ENCODE data around the gene TSHZ2.

The TSHZ2 gene

GRCh38 chr20:53168491-53168890 lies 196.3 kb downstream of the TSHZ2 start:
- DNase-seq (ENCODE audit: low spot score), result no peak

DNA sequence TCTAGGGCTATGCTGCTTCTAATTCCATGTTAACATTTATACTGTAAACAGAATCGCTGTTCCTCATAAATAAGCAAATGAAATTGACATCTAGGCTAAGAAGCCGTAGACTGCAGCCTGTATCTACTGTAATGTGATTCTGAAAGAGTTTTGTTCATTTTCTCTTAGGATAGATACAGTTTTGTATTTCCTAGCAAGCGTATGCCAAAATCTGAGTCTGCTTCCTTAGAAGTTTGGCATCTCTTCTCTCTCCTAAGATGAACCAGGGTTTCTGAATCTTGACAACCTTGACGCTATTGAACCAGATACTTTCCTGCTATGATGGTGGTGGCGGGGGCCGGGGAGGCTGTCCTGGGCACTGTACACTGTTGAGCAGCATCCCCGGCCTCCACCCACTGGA lies 198.0 kb downstream of the TSHZ2 start:
- no peak for DNase-seq (ENCODE audit: low spot score)

GRCh38 chr20:53171065-53171464 lies 198.9 kb downstream of the TSHZ2 start:
- no peak for DNase-seq (ENCODE audit: low spot score)

GRCh38 chr20:53174454-53174853 lies 202.3 kb downstream of the TSHZ2 start:
- no peak for DNase-seq (ENCODE audit: low spot score)

DNA sequence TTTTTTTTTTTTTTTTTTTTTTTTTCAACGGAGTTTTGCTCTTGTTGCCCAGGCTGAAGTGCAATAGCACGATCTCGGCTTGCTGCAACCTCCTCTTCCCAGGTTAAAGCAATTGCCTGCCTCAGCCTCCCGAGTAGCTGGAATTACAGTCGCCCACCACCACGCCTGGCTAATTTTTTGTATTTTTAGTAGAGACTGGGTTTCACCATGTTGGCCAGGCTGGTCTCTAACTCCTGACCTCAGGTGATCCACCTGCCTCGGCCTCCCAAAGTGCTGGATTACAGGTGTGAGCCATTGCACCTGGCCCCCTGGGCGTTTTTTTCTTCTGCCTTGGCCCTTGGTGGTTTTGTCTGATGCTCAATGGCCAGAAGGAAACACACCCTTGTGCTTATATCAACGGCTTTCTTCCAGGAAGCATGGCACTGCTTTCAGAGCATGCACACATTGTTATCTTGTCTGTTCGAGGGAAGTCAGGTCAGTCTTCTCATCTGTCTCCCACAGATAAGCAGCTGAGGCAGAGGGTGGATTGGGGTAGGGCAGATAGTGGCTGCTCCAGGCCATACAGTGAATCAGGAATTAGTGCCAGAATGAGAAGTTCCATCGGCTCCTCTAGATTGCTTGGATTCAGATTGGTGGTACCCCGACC lies 203.1 kb downstream of the TSHZ2 start:
- no peak for DNase-seq (ENCODE audit: low spot score)

DNA sequence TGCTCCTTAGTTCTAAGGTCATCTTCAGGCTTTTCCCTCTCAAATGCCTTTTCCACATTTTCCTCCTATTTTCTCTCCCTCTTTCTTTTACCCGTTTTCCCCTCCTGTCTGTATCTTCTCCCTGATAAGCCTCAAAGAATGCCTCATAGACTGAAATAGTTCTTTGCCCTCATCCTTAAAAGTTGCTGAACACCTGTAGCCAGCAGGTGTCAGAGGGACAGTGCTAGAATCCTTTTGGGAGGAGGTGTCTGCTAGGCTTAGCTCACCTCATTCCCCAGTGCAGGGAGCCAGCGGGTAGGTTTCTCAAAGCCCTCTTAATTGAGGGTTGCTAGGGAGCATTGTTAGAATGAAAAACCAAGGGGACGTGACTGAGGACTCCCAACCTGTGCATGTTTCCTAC lies 204.0 kb downstream of the TSHZ2 start:
- DNase-seq (ENCODE audit: low spot score), result no peak

DNA sequence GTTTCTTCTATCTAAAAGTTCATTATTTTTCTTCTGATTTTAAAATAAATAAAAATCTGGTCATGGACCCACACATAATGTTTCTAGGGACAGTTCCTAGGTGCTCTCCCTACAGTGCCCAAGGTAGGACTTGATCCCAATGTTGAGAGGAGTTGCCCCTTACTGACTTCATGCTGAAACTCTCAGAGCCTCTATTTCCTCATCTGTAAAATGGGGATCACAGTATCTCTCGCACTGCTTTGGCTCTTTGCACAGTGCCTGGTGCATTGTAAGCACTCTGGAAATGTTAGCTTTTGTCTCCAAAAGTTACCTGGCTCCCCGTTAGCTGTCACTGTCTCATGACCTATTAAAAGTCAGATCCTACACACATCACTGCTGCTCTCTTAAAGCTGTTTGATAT lies 205.5 kb downstream of the TSHZ2 start:
- DNase-seq (ENCODE audit: low spot score), result no peak

DNA sequence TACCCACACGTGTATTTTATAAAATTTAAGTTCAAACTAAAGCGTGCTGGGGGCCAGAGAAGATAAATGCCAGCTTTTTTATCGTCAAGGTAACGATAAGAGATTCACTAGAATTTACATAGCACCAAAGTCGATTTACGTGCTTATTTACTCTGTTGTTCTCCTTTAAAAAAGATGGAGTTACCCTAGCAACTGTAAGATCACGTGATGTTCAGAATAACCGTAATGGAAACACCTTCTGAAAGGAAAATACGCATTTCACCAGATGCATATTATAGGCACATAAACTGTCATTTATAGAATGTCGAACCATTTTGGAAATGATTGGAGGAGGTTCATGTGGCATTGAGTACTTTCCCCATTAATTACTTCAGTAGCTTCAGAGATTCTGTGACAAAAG lies 207.6 kb downstream of the TSHZ2 start:
- DNase-seq (ENCODE audit: low spot score), result no peak

GRCh38 chr20:53180928-53181362 lies 208.8 kb downstream of the TSHZ2 start:
- DNase-seq (ENCODE audit: low spot score), result no peak

- DNase-seq (ENCODE audit: low spot score), result no peak
Observed at GRCh38 chr20:53181866-53182376, 209.8 kb downstream of the TSHZ2 start.

DNA sequence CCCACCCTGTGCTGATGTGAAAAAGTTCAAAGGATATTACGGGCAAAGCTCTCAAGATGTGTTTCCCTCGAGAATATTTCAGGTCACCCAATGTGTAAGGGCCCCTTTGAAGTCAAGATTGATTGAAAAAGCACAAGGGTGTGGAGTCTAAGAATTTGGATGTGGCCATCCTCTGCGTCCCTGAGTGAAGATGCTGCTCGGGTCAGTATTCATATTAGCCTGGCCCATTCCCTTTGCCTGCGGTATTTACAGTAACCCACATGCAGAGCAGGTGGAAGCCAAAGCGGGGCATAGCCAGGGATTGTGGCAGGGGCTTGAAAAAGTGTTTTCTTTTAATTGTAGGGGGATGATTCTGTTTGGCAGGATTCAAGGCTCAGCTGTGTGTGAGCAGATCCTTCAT lies 211.0 kb downstream of the TSHZ2 start:
- DNase-seq (ENCODE audit: low spot score), result no peak

DNA sequence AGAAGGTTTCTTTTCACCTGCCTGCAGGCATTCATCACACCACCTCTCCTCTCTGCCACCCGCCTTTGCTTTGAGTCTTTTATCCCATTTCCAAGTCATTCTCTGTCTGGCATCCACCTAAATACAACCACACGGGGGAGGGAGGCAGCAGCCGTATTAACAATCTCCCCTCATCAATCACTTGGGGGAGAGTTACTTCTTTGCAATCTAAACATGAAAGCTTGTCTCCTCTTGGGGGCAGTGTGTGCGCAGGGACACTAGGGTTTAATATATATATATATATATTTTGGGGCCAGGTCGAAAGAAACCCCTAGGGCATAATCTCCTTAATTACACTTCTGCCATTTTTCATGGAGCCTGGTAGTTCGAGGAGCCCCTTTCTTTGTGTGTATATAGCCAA lies 214.5 kb downstream of the TSHZ2 start:
- no peak for DNase-seq (ENCODE audit: low spot score)

DNA sequence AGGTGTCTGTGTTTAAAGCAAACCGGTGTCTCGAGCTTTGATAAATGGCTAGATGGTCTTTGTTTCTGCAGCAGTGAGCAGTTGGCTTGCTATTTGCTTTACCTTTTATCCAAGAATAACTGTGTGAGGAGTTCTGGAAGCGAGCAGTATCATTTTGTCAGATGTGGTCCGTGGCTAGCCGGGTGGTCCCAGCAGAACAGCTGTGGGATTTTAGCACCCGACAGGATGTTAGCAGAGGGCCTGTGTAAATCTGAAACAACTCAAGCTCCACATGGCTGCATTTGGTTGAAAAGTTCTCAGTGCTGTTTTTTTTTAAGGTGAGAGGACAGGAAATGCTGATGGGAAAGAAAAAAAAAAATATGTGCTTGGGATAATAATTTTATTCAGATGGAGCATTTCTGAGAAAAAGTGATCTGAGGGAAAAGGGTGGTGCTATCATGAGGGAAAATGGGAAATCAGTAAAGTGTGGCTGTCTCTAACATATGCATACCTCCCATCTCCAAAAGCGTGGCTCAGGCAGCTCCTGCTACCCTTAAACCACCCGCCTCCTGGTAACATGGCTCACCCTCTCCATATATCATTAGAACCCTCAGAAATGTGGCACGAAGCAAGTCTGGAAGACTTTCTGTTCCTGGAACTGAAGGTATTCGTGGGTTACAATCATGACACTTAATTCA lies 215.4 kb downstream of the TSHZ2 start:
- DNase-seq (ENCODE audit: low spot score), result no peak

DNA sequence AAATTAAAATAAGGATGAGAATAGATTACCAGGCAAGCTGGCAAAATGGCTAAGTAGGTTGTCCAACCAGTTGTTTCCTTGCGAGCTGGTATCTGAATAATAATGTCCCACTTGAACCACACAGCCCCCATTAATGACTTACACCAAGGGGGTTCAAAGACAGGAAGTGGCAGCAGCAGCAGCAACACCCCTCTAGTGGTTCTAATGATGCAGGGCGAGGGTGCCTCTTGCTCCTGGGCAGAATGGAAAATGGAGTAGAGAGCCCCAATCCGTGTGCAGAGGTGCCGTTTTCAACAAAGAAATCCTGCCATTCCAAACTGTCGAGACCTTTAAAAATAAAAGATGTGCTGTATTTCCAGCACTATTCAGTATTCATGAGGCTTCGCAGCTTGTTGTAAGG lies 218.1 kb downstream of the TSHZ2 start:
- no peak for DNase-seq (ENCODE audit: low spot score)

DNA sequence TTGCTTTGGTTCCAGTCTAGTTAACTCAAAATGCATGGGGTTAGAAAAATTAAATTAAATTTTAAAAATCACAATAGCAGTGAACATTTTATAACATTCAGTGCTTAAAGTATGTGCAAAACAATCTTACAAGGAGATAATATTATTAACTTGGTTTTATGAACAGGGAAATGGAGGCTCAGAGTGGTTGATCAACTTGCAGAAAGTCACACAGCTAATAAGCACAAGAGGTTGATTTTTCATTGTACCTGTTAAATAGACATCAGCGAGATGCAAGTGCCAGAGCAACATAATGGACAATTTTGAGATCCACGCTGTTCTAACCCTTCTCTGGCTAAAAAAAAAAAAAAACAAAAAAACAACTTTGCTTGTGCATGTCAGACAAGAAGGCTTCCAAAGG lies 219.8 kb downstream of the TSHZ2 start:
- no peak for DNase-seq (ENCODE audit: low spot score)

GRCh38 chr20:53194306-53195290 lies 222.4 kb downstream of the TSHZ2 start:
- DNase-seq (ENCODE audit: low spot score), result no peak

DNA sequence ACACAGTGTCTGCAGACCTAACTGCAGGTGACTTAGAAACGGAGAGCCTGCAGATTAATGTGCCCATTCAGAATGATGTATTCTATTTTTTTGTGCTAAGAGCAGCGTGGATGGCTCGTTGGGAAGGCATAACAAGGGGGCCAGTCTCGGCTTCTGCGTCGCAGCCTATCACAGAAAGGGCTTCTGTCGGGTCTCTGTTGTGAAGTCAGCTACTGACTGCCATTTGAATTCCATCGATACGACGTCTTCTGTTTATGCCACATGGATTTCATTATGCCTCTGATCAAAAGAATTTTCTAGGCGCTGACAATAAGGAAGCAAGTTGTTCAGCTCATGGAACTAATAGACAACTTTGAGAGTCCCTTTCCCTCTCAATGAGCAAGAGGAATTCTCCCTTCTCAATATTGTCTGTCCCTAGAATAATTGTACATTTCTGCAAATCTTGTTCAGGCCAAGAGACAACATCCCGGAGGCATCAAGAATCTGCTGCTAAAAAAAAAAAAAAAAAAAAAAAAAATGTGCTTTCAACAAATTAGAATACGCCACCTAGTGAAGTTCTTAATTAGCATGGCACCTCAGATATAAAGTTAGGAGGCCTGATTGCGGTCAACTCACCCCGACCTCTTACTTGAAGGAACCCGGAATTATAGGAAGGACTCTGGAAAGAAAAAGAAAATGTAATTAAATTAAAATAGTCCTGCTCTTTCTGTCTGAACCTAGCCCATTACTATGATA lies 223.9 kb downstream of the TSHZ2 start:
- no peak for DNase-seq (ENCODE audit: low spot score)

DNA sequence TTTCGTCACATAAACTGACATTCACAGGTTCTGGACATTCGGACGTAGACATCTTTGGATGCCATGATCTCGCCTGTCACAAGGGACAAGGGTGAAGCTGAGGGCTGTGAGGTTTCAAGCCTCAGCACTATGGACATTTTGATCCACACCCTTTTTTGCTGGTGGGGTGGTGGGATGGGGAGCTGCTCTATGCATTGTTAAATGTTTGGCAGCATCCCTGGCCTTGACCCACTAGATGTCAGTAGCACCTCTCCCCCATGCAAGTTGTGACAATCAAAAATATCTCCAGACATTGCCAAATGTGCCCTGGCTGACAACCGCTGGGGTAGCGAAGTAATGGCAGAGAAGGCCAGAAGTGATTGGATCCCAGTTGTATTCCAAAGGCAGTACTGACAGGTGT lies 229.4 kb downstream of the TSHZ2 start:
- no peak for DNase-seq (ENCODE audit: low spot score)

DNA sequence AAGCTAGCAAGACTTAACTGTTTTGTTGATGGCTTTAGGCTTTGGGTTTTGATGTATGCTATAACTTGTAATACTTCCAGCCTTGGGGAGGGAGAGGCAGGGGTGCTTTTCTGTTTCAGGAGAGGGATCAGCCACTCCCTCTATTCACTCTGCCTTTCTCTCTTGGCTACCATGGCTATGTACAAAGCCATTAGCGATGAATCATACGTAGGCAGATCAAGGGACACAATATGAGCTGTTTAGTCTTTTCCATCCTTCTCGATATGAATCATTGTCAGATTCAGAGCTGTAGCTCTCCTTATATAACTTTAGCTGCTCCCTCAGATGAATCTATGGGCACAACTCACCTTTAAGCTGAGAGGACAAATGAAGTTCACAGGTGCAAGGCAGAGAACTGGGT lies 230.6 kb downstream of the TSHZ2 start:
- DNase-seq (ENCODE audit: low spot score), result no peak

DNA sequence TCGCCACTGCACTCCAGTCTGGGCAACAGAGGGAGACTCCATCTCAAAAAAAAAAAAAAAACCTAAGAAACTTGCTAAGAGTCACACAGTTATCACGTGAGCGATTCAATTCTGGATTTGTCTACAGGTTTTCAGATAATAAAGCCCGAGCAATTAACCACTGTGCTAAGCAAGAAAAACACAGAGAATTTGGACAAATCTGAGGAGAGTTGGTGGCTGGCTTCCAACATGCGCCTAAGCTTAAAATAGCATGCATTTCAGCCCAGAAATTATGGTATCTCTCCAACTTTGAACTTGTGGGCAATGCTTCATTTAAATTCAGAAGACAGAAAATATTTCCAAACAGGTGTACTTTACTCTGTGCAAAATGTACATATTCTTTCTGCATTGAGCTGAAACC lies 232.9 kb downstream of the TSHZ2 start:
- DNase-seq (ENCODE audit: low spot score), result no peak

DNA sequence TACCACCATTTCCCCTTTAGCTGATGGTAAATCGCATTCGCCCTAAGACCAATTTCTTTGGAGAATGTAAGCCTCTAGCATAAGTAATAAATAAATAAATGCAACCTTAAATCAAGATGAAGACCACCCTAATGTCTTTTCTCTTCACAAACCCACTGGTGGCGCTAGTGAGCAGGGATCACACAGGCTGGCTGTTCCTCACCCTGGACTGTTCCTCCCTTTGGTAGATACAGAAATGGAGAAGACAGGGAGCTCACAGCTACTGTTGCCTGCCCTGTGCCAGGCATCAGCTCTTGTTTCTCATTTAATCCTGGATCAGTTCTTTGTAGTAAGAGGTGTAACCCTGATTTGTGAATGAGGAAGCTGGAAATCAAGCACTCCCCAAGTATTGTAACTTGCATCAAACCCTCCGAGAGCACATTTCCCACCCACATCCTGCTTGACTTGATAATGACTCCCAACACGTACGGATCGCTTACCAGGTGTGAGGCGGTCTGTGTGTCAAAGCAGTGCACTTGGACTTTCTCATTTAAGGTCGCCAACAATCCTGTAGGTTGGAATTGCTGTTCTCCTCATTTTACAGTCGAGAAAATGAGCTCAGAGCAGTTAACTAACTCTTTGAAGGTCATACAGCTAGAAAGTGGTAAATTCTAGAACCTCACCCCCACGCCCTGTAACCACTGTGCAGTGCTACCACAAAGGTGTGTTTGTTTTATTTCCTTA lies 236.1 kb downstream of the TSHZ2 start:
- DNase-seq (ENCODE audit: low spot score), result no peak

Data from germinal center (tissue), 1 donor.